ENCODE data around the gene KDM1B. TPM values are rescaled to one million over a fixed set of nuclear protein-coding genes. Genes with fewer than 3 reads are reported as not detected.

The KDM1B gene
- total and polyA plus RNA-seq, 2 of the 8 experiments (the other 6 are each of a cell fraction or from before 2014, with no cell fraction given) = 3.7 to 7.5 TPM

DNA sequence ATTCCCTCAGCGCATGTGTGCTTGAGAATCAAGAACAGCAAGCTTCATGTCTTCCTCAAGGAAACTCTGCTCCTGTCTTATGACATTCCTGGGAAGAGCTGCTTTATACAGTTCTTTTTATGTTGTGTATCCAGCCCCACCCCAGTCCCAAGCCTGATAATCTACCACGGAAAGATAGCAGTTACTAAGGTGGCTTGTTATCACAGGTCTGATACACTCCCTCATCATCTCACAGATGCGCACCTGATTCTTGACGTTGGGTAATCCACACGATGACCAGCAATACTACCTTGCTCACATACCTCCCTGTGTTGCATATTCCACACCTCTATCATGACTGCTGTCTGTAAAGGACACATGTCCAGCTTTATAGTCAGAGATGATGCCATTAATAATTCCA is 36.0 kb upstream of the KDM1B start:
- no peak overlapping the region for H4K5ac ChIP-seq (ENCODE audit: insufficient read length, low read depth, low read length)
- H4K8ac ChIP-seq (ENCODE audit: extremely low read depth, insufficient read depth, low read length) = no peak overlapping the region
- H3K27me3 ChIP-seq (replicated peaks in 1 of 4; ENCODE audit: control insufficient read depth in 3 of 4, extremely low read depth in 1 of 4, insufficient read depth in 3 of 4, low read length in 3 of 4) = peaks cover 0 to 20% (median 12%) of the 10 kb centered on the region in 4 experiments; a peak in 5 of 7 replicates
- no peak overlapping the region for H3K14ac ChIP-seq (ENCODE audit: insufficient read length)
- WGBS, 2 experiments (ENCODE audit: extremely low coverage in 1 of 2, insufficient coverage in 1 of 2, insufficient read length in 1 of 2, insufficient replicate concordance in 2 of 2, low coverage in 1 of 2, low lambda C conversion rate in 2 of 2, missing lambda C conversion rate in 1 of 2) = 92% methylated on average over 5 of the region's 5 CpGs; no CpG with 5 or more reads in 1 of the 2 experiments
- no peak overlapping the region for H2BK12ac ChIP-seq (ENCODE audit: low read depth, low read length)
- H3K23ac ChIP-seq (ENCODE audit: insufficient read length) = no peak overlapping the region
- peaks cover 0 to 4% of the 10 kb centered on the region in 2 experiments; a peak in 1 of 4 replicates for H3K9me3 ChIP-seq (ENCODE audit: insufficient read depth in 2 of 2, low read depth in 1 of 2, low read length in 1 of 2)
- POLR2A ChIA-PET (ENCODE audit: partially characterized antibody) = interaction anchor here (0.6 to 1.6 kb wide), 2 partner anchors 16 to 115 kb away, joined by 3 read pairs; no protein-coding TSS in a partner anchor
- H3K18ac ChIP-seq (ENCODE audit: extremely low read depth, low read length) = no peak overlapping the region
- no peak overlapping the region for H2BK15ac ChIP-seq (ENCODE audit: low read length)
- H3K4me2 ChIP-seq (ENCODE audit: insufficient read depth in 1 of 2, low read depth in 2 of 2, low read length in 2 of 2) = no peak overlapping the region
- no peaks in the 10 kb centered on the region for H3K79me1 ChIP-seq (ENCODE audit: low read depth, low read length)
- no peak overlapping the region for H2AFZ ChIP-seq (ENCODE audit: low read length)
- H4K20me1 ChIP-seq (replicated peaks in 1 of 2; ENCODE audit: control insufficient read depth in 1 of 2, insufficient read depth in 2 of 2, low read length in 2 of 2) = no peaks in the 10 kb centered on the region
- no peak overlapping the region for H4K91ac ChIP-seq (replicated peaks; ENCODE audit: insufficient read length, low read length)
- DNase-seq (ENCODE audit: low read depth in 1 of 2, low spot score in 2 of 2) = no peak
- no peak for FAIRE-seq
- H3K9ac ChIP-seq (replicated peaks in 1 of 4; ENCODE audit: extremely low read depth in 1 of 4, low read depth in 3 of 4, low read length in 3 of 4) = no peak overlapping the region
- no peaks in the 10 kb centered on the region for H3K79me2 ChIP-seq (ENCODE audit: control insufficient read depth in 1 of 2, insufficient read depth in 2 of 2, low read length in 2 of 2)
- H3K27ac ChIP-seq (ENCODE audit: low read depth, low read length) = no peak overlapping the region
- H2BK5ac ChIP-seq (ENCODE audit: low read depth, low read length) = no peak overlapping the region
- peaks cover 3% of the 10 kb centered on the region; the same call in 1 of the 2 replicates for H3K23me2 ChIP-seq (ENCODE audit: low read depth, low read length)
- CTCF ChIA-PET (ENCODE audit: partially characterized antibody) = interaction anchor here (1.3 kb wide), 1 partner anchor 19 kb away, joined by 3 read pairs; no protein-coding TSS in a partner anchor
- no peak for TF ChIP-seq ASH2L (IDR thresholded peaks at IDR 0.05; ENCODE audit: low read length)
- TF ChIP-seq SAP30 (IDR thresholded peaks at IDR 0.05; ENCODE audit: insufficient read depth, insufficient replicate concordance, low read length) = no peak
- TF ChIP-seq KDM4A (IDR thresholded peaks at IDR 0.05; ENCODE audit: low read depth, low read length, severe bottlenecking) = no peak
- TF ChIP-seq RFX5 (IDR thresholded peaks at IDR 0.05; ENCODE audit: borderline replicate concordance, low read depth, low read length) = no peak
- no peak for TF ChIP-seq CBX8 (IDR thresholded peaks at IDR 0.05; ENCODE audit: borderline replicate concordance, low read depth, low read length)
- no peak for TF ChIP-seq CBX5 (IDR thresholded peaks at IDR 0.05; ENCODE audit: low read depth, low read length)
- no peak for TF ChIP-seq SIX5 (IDR thresholded peaks at IDR 0.05; ENCODE audit: low read depth, low read length)
- no peak for TF ChIP-seq MAFK (IDR thresholded peaks at IDR 0.05; ENCODE audit: low read depth, low read length)
- TF ChIP-seq EP300 (IDR thresholded peaks at IDR 0.05; ENCODE audit: borderline replicate concordance in 1 of 2, low read depth in 2 of 2, low read length in 2 of 2) = no peak
- no peak overlapping the region for H2BK120ac ChIP-seq (replicated peaks; ENCODE audit: low read depth, low read length)
- H3K36me3 ChIP-seq (ENCODE audit: control insufficient read depth in 2 of 4, insufficient read depth in 4 of 4, low read length in 3 of 4) = no peaks in the 10 kb centered on the region
- no peak overlapping the region for H3K4me3 ChIP-seq (ENCODE audit: extremely low read depth in 1 of 4, insufficient read depth in 2 of 4, low read depth in 3 of 4, low read length in 4 of 4)
- H2BK20ac ChIP-seq (ENCODE audit: low read length) = no peak overlapping the region
- H3K4me1 ChIP-seq (replicated peaks in 1 of 4; ENCODE audit: control insufficient read depth in 3 of 4, insufficient read depth in 4 of 4, low read length in 3 of 4) = peaks cover 0 to 7% (median 3%) of the 10 kb centered on the region in 4 experiments; a peak in 4 of 7 replicates
- H3K56ac ChIP-seq (replicated peaks; ENCODE audit: insufficient read length, low read depth, low read length) = no peak overlapping the region
- H2AK5ac ChIP-seq (ENCODE audit: low read depth, low read length) = no peak overlapping the region
- H3K4ac ChIP-seq (replicated peaks; ENCODE audit: insufficient read length, low read depth, low read length) = no peak overlapping the region
